ENCODE results near the gene CCL25. TPM values are rescaled to one million over a fixed set of nuclear protein-coding genes. Genes with fewer than 3 reads are reported as not detected.
A peak's percentile ranks its signal among the peaks of the same experiment; 100 is the strongest.

CCL25 gene
- total and polyA plus RNA-seq, 2 experiments from 2014 or later = 0.52 to 0.73 TPM

GRCh38 chr19:8025316-8025715 lies 27.2 kb upstream of the CCL25 start:
- Histone ChIP-seq H4K20me1 (replicated peaks; ENCODE audit: insufficient read depth) (no peaks in the 10 kb centered on the region), H3K36me3 (ENCODE audit: insufficient read depth) (no peaks in the 10 kb centered on the region), H3K4me1 (ENCODE audit: insufficient read depth) (peaks cover 8% of the 10 kb centered on the region), H3K4me3 (no peak overlapping the region), H3K79me2 (replicated peaks; ENCODE audit: insufficient read depth) (no peaks in the 10 kb centered on the region), H3K4me2 (no peak overlapping the region), H3K9me2 (ENCODE audit: insufficient read depth) (no peaks in the 10 kb centered on the region), H3K27ac (ENCODE audit: low read depth) (no peak overlapping the region), H2AFZ (no peak overlapping the region), H3K27me3 (ENCODE audit: insufficient read depth) (no peaks in the 10 kb centered on the region), H3F3A (replicated peaks; ENCODE audit: low read depth) (no peaks in the 10 kb centered on the region)
- Mint-ChIP-seq H3K4me1 (peaks cover 11% of the 10 kb centered on the region), H3K27me3 (ENCODE audit: insufficient read depth, low read depth, poor library complexity) (peaks cover 15% of the 10 kb centered on the region), H3K9me3 (peaks cover 3% of the 10 kb centered on the region; the same call in 1 of the 3 replicates), H3K36me3 (ENCODE audit: low read depth) (no peaks in the 10 kb centered on the region), H3K27ac (no peak overlapping the region), H3K4me3 (no peak overlapping the region)
- ATAC-seq (no peak), DNase-seq (ENCODE audit: low spot score) (no peak)
- TF ChIP-seq ETS1 (IDR thresholded peaks at IDR 0.05) = no peak
- no peak for TF ChIP-seq ZNF114 (CRISPR knock-in tag; IDR thresholded peaks at IDR 0.05)

- H3K4me1 ChIP-seq (ENCODE audit: insufficient read depth) = peaks cover 8% of the 10 kb centered on the region
- H3K4me1 Mint-ChIP-seq = peaks cover 20% of the 10 kb centered on the region
Observed at GRCh38 chr19:8028951-8029491, 23.5 kb upstream of the CCL25 start.

More at GRCh38 chr19:8028951-8029491, 23.5 kb upstream of the CCL25 start:
- Mint-ChIP-seq H3K27ac (no peak overlapping the region), H3K27me3 (ENCODE audit: insufficient read depth, low read depth, poor library complexity) (peaks cover 13% of the 10 kb centered on the region), H3K4me3 (no peak overlapping the region), H3K9me3 (no peaks in the 10 kb centered on the region), H3K36me3 (ENCODE audit: low read depth) (no peaks in the 10 kb centered on the region)
- TF ChIP-seq NANOG (IDR thresholded peaks at IDR 0.05; ENCODE audit: borderline replicate concordance) (no peak), CTCF (conservative IDR thresholded peaks at IDR 0.05; ENCODE audit: low read depth in 2 of 2) (peak in 1 of 2 experiments; percentile 38; a peak in 1 of 4 replicates)
- peak; percentile 77 for ATAC-seq
- H3K27me3 ChIP-seq (ENCODE audit: insufficient read depth) = no peaks in the 10 kb centered on the region
- H3F3A ChIP-seq (replicated peaks; ENCODE audit: low read depth) = 0 out of 2 replicates have a peak, but pooled peaks cover under 1% of the 10 kb centered on the region
- no peak overlapping the region; the same call in 1 of the 2 replicates for H2AFZ ChIP-seq
- no peak overlapping the region for H3K4me3 ChIP-seq
- no peaks in the 10 kb centered on the region for H3K9me2 ChIP-seq (ENCODE audit: insufficient read depth)
- no peaks in the 10 kb centered on the region for H3K79me2 ChIP-seq (replicated peaks; ENCODE audit: insufficient read depth)
- no peak overlapping the region for H3K27ac ChIP-seq (ENCODE audit: low read depth)
- peak; percentile 69 for DNase-seq (ENCODE audit: low spot score)
- H4K20me1 ChIP-seq (replicated peaks; ENCODE audit: insufficient read depth) = no peaks in the 10 kb centered on the region
- peak overlapping the region; percentile 38; the same call in 1 of the 2 replicates for H3K4me2 ChIP-seq
- no peaks in the 10 kb centered on the region for H3K36me3 ChIP-seq (ENCODE audit: insufficient read depth)
